ENCODE measurements around the gene PTGIS. TPM values are rescaled to one million over a fixed set of nuclear protein-coding genes. Genes with fewer than 3 reads are reported as not detected.

PTGIS gene
- polyA plus RNA-seq, 3 donors: not detected

GRCh38 chr20:49469060-49469459 is 98.9 kb downstream of the PTGIS start:
- no peaks in the 10 kb centered on the region for H3K4me1 Mint-ChIP-seq
- no peaks in the 10 kb centered on the region for H3K9me3 Mint-ChIP-seq
- WGBS (ENCODE audit: insufficient coverage): 85% methylated on average over 3 of the region's 6 CpGs

GRCh38 chr20:49468412-49468811 is 99.5 kb downstream of the PTGIS start:
- no peak overlapping the region for H3K4me3 Mint-ChIP-seq
- no peak overlapping the region for H3K4me3 ChIP-seq (replicated peaks in 1 of 3; ENCODE audit: low read depth in 2 of 3, low read length in 3 of 3)
- no peak overlapping the region for H3K9ac ChIP-seq (ENCODE audit: insufficient read depth, low read length, poor library complexity, severe bottlenecking)
- no peaks in the 10 kb centered on the region for H3K9me3 ChIP-seq (replicated peaks in 1 of 2; ENCODE audit: control insufficient read depth in 1 of 2, insufficient read depth in 1 of 2, low read length in 2 of 2)
- no peak overlapping the region for H3K4me2 ChIP-seq (replicated peaks; ENCODE audit: extremely low read depth, low read length, poor library complexity, severe bottlenecking)
- TF ChIP-seq CTCF (IDR thresholded peaks at IDR 0.05): no peak
- H3K4me1 ChIP-seq (ENCODE audit: control insufficient read depth in 1 of 2, insufficient read depth in 2 of 2, low read length in 2 of 2): no peaks in the 10 kb centered on the region
- H4K20me1 ChIP-seq (ENCODE audit: insufficient read depth, low read length): no peaks in the 10 kb centered on the region
- H3K27ac ChIP-seq (ENCODE audit: low read depth in 1 of 2, low read length in 2 of 2): no peak overlapping the region
- H3K36me3 Mint-ChIP-seq: no peaks in the 10 kb centered on the region
- H2AFZ ChIP-seq (ENCODE audit: insufficient read depth, low read depth, low read length, poor library complexity, severe bottlenecking): no peak overlapping the region
- WGBS (ENCODE audit: insufficient coverage): 73% methylated on average over 6 of the region's 7 CpGs
- peaks cover 0 to 8% of the 10 kb centered on the region in 2 donors for H3K27me3 ChIP-seq (ENCODE audit: control insufficient read depth in 2 of 2, insufficient read depth in 2 of 2, low read length in 2 of 2)
- peaks cover 6 to 19% (median 11%) of the 10 kb centered on the region in 3 donors for H3K27me3 Mint-ChIP-seq (ENCODE audit: low read depth in 3 of 3)
- H3K79me2 ChIP-seq (ENCODE audit: insufficient read depth, low read length): no peaks in the 10 kb centered on the region
- H3K27ac Mint-ChIP-seq: no peak overlapping the region
- H3K9me3 Mint-ChIP-seq: peaks cover 0 to 2% (median 0%) of the 10 kb centered on the region in 7 donors
- no peaks in the 10 kb centered on the region for H3K4me1 Mint-ChIP-seq
- H3K36me3 ChIP-seq (replicated peaks in 1 of 2; ENCODE audit: control insufficient read depth in 1 of 2, insufficient read depth in 2 of 2, low read length in 2 of 2): no peaks in the 10 kb centered on the region
- no peak for DNase-seq
- intact Hi-C loops (cut with micrococcal nuclease): no loop called here

More at GRCh38 chr20:49469060-49469459, 98.9 kb downstream of the PTGIS start:
- Histone ChIP-seq H4K20me1 (ENCODE audit: insufficient read depth, low read length) (no peaks in the 10 kb centered on the region), H3K27ac (ENCODE audit: low read depth in 1 of 2, low read length in 2 of 2) (no peak overlapping the region), H3K79me2 (ENCODE audit: insufficient read depth, low read length) (no peaks in the 10 kb centered on the region), H3K4me2 (replicated peaks; ENCODE audit: extremely low read depth, low read length, poor library complexity, severe bottlenecking) (no peak overlapping the region), H3K36me3 (replicated peaks in 1 of 2; ENCODE audit: control insufficient read depth in 1 of 2, insufficient read depth in 2 of 2, low read length in 2 of 2) (no peaks in the 10 kb centered on the region), H3K9ac (ENCODE audit: insufficient read depth, low read length, poor library complexity, severe bottlenecking) (no peak overlapping the region), H3K27me3 (ENCODE audit: control insufficient read depth in 2 of 2, insufficient read depth in 2 of 2, low read length in 2 of 2) (peaks cover 0 to 9% of the 10 kb centered on the region in 2 donors), H3K4me1 (ENCODE audit: control insufficient read depth in 1 of 2, insufficient read depth in 2 of 2, low read length in 2 of 2) (no peaks in the 10 kb centered on the region), H2AFZ (ENCODE audit: insufficient read depth, low read depth, low read length, poor library complexity, severe bottlenecking) (no peak overlapping the region), H3K4me3 (replicated peaks in 1 of 3; ENCODE audit: low read depth in 2 of 3, low read length in 3 of 3) (no peak overlapping the region), H3K9me3 (replicated peaks in 1 of 2; ENCODE audit: control insufficient read depth in 1 of 2, insufficient read depth in 1 of 2, low read length in 2 of 2) (no peaks in the 10 kb centered on the region)
- TF ChIP-seq CTCF (IDR thresholded peaks at IDR 0.05): no peak
- Mint-ChIP-seq H3K36me3 (no peaks in the 10 kb centered on the region), H3K27ac (no peak overlapping the region), H3K4me3 (no peak overlapping the region), H3K27me3 (ENCODE audit: low read depth in 3 of 3) (peaks cover 7 to 19% (median 11%) of the 10 kb centered on the region in 3 donors)
- intact Hi-C loops (cut with micrococcal nuclease): no loop called here
- no peak for DNase-seq
